DND-41 (cell line): ENCODE data around the gene PRIM2.
"Not testable (repeated sequence)": the region's sequence is repeated elsewhere in the genome, so short reads cannot be mapped to it uniquely, and the experiment has no call there.

Experiments
- CTCF ChIP-seq: IDR thresholded peaks from 2 replicates; pipeline ENCODE4 v1.5.1; 2012; ENCODE audit warnings: borderline replicate concordance, low read length, moderate library complexity, mild to moderate bottlenecking; ENCODE audit not compliant: poor library complexity, severe bottlenecking; ENCODE audit errors: extremely low read depth
- EZH2 ChIP-seq: IDR thresholded peaks from 3 replicates; pipeline ENCODE4 v1.6.1; 2012; ENCODE audit warnings: borderline replicate concordance, low read depth, mild to moderate bottlenecking, moderate library complexity, low read length, inconsistent platforms; ENCODE audit not compliant: severe bottlenecking

GRCh38 chr6:57660940-57661339 lies 343.5 kb downstream of the PRIM2 start:
- not testable (repeated sequence) for TF ChIP-seq CTCF, EZH2
